Upper lobe of left lung (tissue), 4 donors: ENCODE data around the gene FAR1.

Experiments
- CTCF ChIP-seq, 6 experiments: fragments of 450-650 bp in 4 of 6; fragments of 200-600 bp in 2 of 6; sonication (generic) in 2 of 6; IDR thresholded peaks; one replicate each; pipeline ENCODE4 v1.5.1; 2016 to 2019; ENCODE audit warnings: antibody characterized with exemption in 6 of 6
- EP300 ChIP-seq, 4 donors: sonication (generic); formaldehyde crosslinking; IDR thresholded peaks; one replicate each; pipeline ENCODE4 v1.5.1; 2017; ENCODE audit warnings: antibody characterized with exemption in 4 of 4, control low read depth in 2 of 4
- POLR2AphosphoS5 ChIP-seq, 2 donors: sonication (generic); formaldehyde crosslinking; IDR thresholded peaks; one replicate each; pipeline ENCODE4 v1.5.1; 2017; ENCODE audit warnings: antibody characterized with exemption in 2 of 2

- TF ChIP-seq CTCF (IDR thresholded peaks at IDR 0.05) (no peak), EP300 (IDR thresholded peaks at IDR 0.05) (no peak), POLR2AphosphoS5 (IDR thresholded peaks at IDR 0.05) (no peak)
These were observed 27.4 kb downstream of the FAR1 start for GRCh38 chr11:13695886-13696285.
